CD14-positive monocyte (primary cell): ENCODE results near the gene HMCN1. TPM values are rescaled to one million over a fixed set of nuclear protein-coding genes. Genes with fewer than 3 reads are reported as not detected.

Experiments
- DNase-seq, 3 donors: peaks; one replicate each; pipeline ENCODE4 v3.0.0-alpha.2; 2011 to 2022
- H2AFZ ChIP-seq: 2 replicates; pipeline ENCODE4 v1.6.0; 2012; ENCODE audit warnings: mild to moderate bottlenecking, low read depth, low read length, inconsistent platforms; ENCODE audit not compliant: insufficient read depth, poor library complexity, severe bottlenecking
- H3K27ac ChIP-seq, 2 donors: 1 replicate in 1 of 2; 2 replicates in 1 of 2; pipeline ENCODE4 v1.5.1; 2012 to 2013; ENCODE audit warnings: low read length in 2 of 2, control low read depth in 1 of 2, inconsistent platforms in 1 of 2, low read depth in 1 of 2, mild to moderate bottlenecking in 1 of 2
- H3K27me3 ChIP-seq, 2 donors: one replicate each; pipeline versions ENCODE4 v1.6.0 to v1.6.1; 2011 to 2013; ENCODE audit warnings: low read length in 2 of 2; ENCODE audit not compliant: control insufficient read depth in 2 of 2, insufficient read depth in 2 of 2
- H3K36me3 ChIP-seq, 2 donors: replicated peaks in 1 of 2; 1 replicate in 1 of 2; 2 replicates in 1 of 2; pipeline versions ENCODE4 v1.5.1 to v1.6.1; 2012 to 2013; ENCODE audit warnings: low read length in 2 of 2, control low read depth in 1 of 2, inconsistent platforms in 1 of 2, mild to moderate bottlenecking in 1 of 2; ENCODE audit not compliant: insufficient read depth in 2 of 2, control insufficient read depth in 1 of 2
- H3K4me1 ChIP-seq, 2 donors: 1 replicate in 1 of 2; 2 replicates in 1 of 2; pipeline versions ENCODE4 v1.5.1 to v1.6.1; 2012 to 2013; ENCODE audit warnings: low read length in 2 of 2, control low read depth in 1 of 2, inconsistent platforms in 1 of 2, mild to moderate bottlenecking in 1 of 2, moderate library complexity in 1 of 2; ENCODE audit not compliant: insufficient read depth in 2 of 2, control insufficient read depth in 1 of 2
- H3K4me2 ChIP-seq: replicated peaks from 2 replicates; pipeline ENCODE3; 2012; ENCODE audit warnings: low read length, moderate library complexity, mild to moderate bottlenecking; ENCODE audit not compliant: poor library complexity, severe bottlenecking; ENCODE audit errors: extremely low read depth
- H3K4me3 ChIP-seq, 3 experiments: fragments of 200-600 bp in 1 of 3; sonication (generic) in 1 of 3; replicated peaks in 1 of 3; 1 replicate in 2 of 3; 2 replicates in 1 of 3; pipeline ENCODE4 v1.5.1; 2011 to 2013; ENCODE audit warnings: low read length in 3 of 3, mild to moderate bottlenecking in 3 of 3, control low read depth in 2 of 3, low read depth in 2 of 3, inconsistent platforms in 1 of 3, moderate library complexity in 1 of 3
- H3K79me2 ChIP-seq: 2 replicates; pipeline ENCODE4 v1.6.0; 2012; ENCODE audit warnings: mild to moderate bottlenecking, control low read depth, inconsistent platforms, low read length, moderate library complexity; ENCODE audit not compliant: insufficient read depth
- H3K9ac ChIP-seq: 2 replicates; pipeline ENCODE4 v1.6.0; 2017; ENCODE audit warnings: low read length, mild to moderate bottlenecking; ENCODE audit not compliant: insufficient read depth, poor library complexity, severe bottlenecking
- H3K9me3 ChIP-seq, 2 donors: replicated peaks in 1 of 2; 1 replicate in 1 of 2; 2 replicates in 1 of 2; pipeline versions ENCODE4 v1.5.1 to v1.6.1; 2012 to 2013; ENCODE audit warnings: low read length in 2 of 2, control low read depth in 1 of 2; ENCODE audit not compliant: control insufficient read depth in 1 of 2, insufficient read depth in 1 of 2
- H4K20me1 ChIP-seq: 2 replicates; pipeline ENCODE4 v1.6.0; 2012; ENCODE audit warnings: mild to moderate bottlenecking, low read length, control low read depth, moderate library complexity; ENCODE audit not compliant: insufficient read depth
- H3K27ac Mint-ChIP-seq, 7 donors: one replicate each; pipeline ENCODE4 v1.8.0; 2020; ENCODE audit warnings: mild to moderate bottlenecking in 7 of 7, mixed read lengths in 7 of 7, moderate library complexity in 6 of 7, inconsistent platforms in 2 of 7
- H3K27me3 Mint-ChIP-seq, 3 donors: one replicate each; pipeline ENCODE4 v1.8.0; 2021 to 2022; ENCODE audit warnings: low read depth in 3 of 3, mild to moderate bottlenecking in 3 of 3, mixed read lengths in 3 of 3, moderate library complexity in 3 of 3, inconsistent platforms in 1 of 3
- H3K36me3 Mint-ChIP-seq, 2 donors: one replicate each; pipeline ENCODE4 v1.8.0; 2020; ENCODE audit warnings: mixed read lengths in 2 of 2, inconsistent platforms in 1 of 2, mild to moderate bottlenecking in 1 of 2
- H3K4me1 Mint-ChIP-seq: one replicate; pipeline ENCODE4 v1.8.0; 2020; ENCODE audit warnings: mild to moderate bottlenecking, mixed read lengths
- H3K4me3 Mint-ChIP-seq, 2 donors: one replicate each; pipeline ENCODE4 v1.8.0; 2020; ENCODE audit warnings: mild to moderate bottlenecking in 2 of 2, mixed read lengths in 2 of 2, moderate library complexity in 1 of 2
- H3K9me3 Mint-ChIP-seq, 7 donors: one replicate each; pipeline ENCODE4 v1.8.0; 2020 to 2022; ENCODE audit warnings: mixed read lengths in 7 of 7, mild to moderate bottlenecking in 6 of 7, moderate library complexity in 6 of 7, inconsistent platforms in 2 of 7
- CTCF ChIP-seq: fragments of 200-600 bp; IDR thresholded peaks from one replicate; pipeline ENCODE4 v1.8.0; 2022; ENCODE audit warnings: antibody characterized with exemption, mild to moderate bottlenecking
- WGBS: methylation state at CpG from one replicate; pipeline ENCODE4 v1.1.5; 2013; ENCODE audit warnings: missing lambda C conversion rate; ENCODE audit not compliant: insufficient coverage; 5-methylcytosine and 5-hydroxymethylcytosine counted together
- intact Hi-C, 2 donors: fragments of 100-400 bp; cut with micrococcal nuclease; formaldehyde crosslinking; loops; one replicate each; pipeline versions ENCODE4 v1.15.0 to v1.15.1; 2023
- polyA plus RNA-seq, 3 donors: library from polyadenylated mRNA; depleted of rRNA in 1 of 3; unstranded in 2 of 3; stranded (reverse) in 1 of 3; fragments of 300-500 nt in 2 of 3; fragments of >200 nt in 1 of 3; fragmentation: Illumina TruSeq in 2 of 3; gene quantifications; 1 replicate in 2 of 3; 2 replicates in 1 of 3; pipeline ENCODE4 v1.2.3, GENCODE V29; 2012 to 2021

The HMCN1 gene
- polyA plus RNA-seq, 3 donors, result not detected

GRCh38 chr1:185960422-185961321 lies 226.5 kb downstream of the HMCN1 start:
- H3K27ac Mint-ChIP-seq, result no peak overlapping the region
- Histone ChIP-seq H3K4me2 (no peak overlapping the region), H3K36me3 (no peaks in the 10 kb centered on the region), H4K20me1 (no peaks in the 10 kb centered on the region), H3K79me2 (no peaks in the 10 kb centered on the region), H3K9ac (no peak overlapping the region), H3K9me3 (no peaks in the 10 kb centered on the region), H3K27ac (no peak overlapping the region), H2AFZ (no peak overlapping the region), H3K4me1 (no peaks in the 10 kb centered on the region), H3K27me3 (no peaks in the 10 kb centered on the region), H3K4me3 (no peak overlapping the region)
- intact Hi-C loops, result no loop called here
- H3K27me3 Mint-ChIP-seq, result peaks cover 0 to 2% (median 0%) of the 10 kb centered on the region in 3 donors
- WGBS, result no CpG with 5 or more reads among the region's 5 CpGs
- no peak for TF ChIP-seq CTCF
- no peaks in the 10 kb centered on the region for H3K4me1 Mint-ChIP-seq
- H3K9me3 Mint-ChIP-seq, result peaks cover 0 to 3% (median 0%) of the 10 kb centered on the region in 7 donors
- no peak overlapping the region for H3K4me3 Mint-ChIP-seq
- no peaks in the 10 kb centered on the region for H3K36me3 Mint-ChIP-seq
- no peak for DNase-seq

GRCh38 chr1:185961664-185962063 lies 227.5 kb downstream of the HMCN1 start:
- Histone ChIP-seq H3K36me3 (no peaks in the 10 kb centered on the region), H3K27ac (no peak overlapping the region)
- H3K4me1 Mint-ChIP-seq, result no peaks in the 10 kb centered on the region

More at GRCh38 chr1:185961664-185962063, 227.5 kb downstream of the HMCN1 start:
- Mint-ChIP-seq H3K4me3 (no peak overlapping the region), H3K27ac (no peak overlapping the region), H3K27me3 (peaks cover 0 to 2% (median 0%) of the 10 kb centered on the region in 3 donors), H3K9me3 (peaks cover 0 to 3% (median 0%) of the 10 kb centered on the region in 7 donors), H3K36me3 (no peaks in the 10 kb centered on the region)
- no peaks in the 10 kb centered on the region for H4K20me1 ChIP-seq
- H3K79me2 ChIP-seq, result no peaks in the 10 kb centered on the region
- H3K4me2 ChIP-seq, result no peak overlapping the region
- H2AFZ ChIP-seq, result no peak overlapping the region
- H3K4me1 ChIP-seq, result no peaks in the 10 kb centered on the region
- H3K9me3 ChIP-seq, result no peaks in the 10 kb centered on the region
- no peaks in the 10 kb centered on the region for H3K27me3 ChIP-seq
- no peak overlapping the region for H3K9ac ChIP-seq
- H3K4me3 ChIP-seq, result no peak overlapping the region
- DNase-seq, result no peak
- WGBS, result no CpG with 5 or more reads among the region's 2 CpGs
- intact Hi-C loops, result no loop called here
- no peak for TF ChIP-seq CTCF
